Activated CD4-positive, alpha-beta T cell treated with anti-CD3 and anti-CD28 coated beads, Interleukin-2, amount 50 U/mL, for 48 hours (primary cell): Measurements from ENCODE around the gene BAHD1.
"Not testable (repeated sequence)": the region's sequence is repeated elsewhere in the genome, so short reads cannot be mapped to it uniquely, and the experiment has no call there.

Source experiments
- DNase-seq, 2 experiments: peaks; one replicate each; pipeline ENCODE4 v3.0.0-alpha.2; 2020

The BAHD1 gene

GRCh38 chr15:40448354-40448753 is 7.6 kb downstream of the BAHD1 start:
- no peak for DNase-seq

DNA sequence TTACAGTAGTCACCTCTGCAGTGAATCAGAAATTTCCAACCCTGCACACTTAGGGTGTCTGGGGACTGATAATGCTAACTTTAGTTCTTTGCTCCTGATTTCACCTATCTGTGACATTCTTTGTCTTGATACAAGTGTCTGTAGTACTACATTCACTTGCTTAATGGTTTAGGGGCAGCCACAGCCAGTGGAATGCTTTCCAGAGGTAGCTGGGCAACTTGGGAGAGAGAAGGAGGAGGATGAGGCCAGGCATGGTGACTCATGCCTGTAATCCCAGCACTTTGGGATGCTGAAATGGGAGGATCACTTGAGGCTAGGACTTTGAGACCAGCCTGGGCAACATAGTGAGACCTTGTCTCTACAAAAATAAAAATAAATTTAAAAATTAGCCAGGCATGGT is 8.5 kb downstream of the BAHD1 start:
- no peak for DNase-seq

DNA sequence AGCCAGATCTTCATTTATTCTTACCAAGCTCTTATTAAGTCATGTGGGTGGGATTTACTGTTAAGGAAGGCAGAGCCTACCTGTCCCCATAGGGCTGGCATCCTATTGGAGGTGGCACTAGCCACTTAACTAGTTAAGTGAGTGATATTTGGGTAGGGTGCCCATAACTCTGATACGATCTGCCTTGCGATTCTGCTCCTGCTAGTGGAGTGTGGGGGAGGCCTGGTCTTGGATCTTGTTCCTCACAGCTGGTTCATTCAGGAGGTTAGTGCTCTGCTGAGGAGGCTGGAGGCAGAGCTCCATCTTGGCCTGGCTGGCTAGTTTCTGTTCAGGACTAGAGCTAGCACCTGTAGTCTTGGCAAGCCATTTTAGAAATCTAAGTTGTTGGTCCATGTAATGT is 9.3 kb downstream of the BAHD1 start:
- DNase-seq = no peak

- no peak for DNase-seq
These were observed 10.9 kb downstream of the BAHD1 start for GRCh38 chr15:40451527-40452158.

DNA sequence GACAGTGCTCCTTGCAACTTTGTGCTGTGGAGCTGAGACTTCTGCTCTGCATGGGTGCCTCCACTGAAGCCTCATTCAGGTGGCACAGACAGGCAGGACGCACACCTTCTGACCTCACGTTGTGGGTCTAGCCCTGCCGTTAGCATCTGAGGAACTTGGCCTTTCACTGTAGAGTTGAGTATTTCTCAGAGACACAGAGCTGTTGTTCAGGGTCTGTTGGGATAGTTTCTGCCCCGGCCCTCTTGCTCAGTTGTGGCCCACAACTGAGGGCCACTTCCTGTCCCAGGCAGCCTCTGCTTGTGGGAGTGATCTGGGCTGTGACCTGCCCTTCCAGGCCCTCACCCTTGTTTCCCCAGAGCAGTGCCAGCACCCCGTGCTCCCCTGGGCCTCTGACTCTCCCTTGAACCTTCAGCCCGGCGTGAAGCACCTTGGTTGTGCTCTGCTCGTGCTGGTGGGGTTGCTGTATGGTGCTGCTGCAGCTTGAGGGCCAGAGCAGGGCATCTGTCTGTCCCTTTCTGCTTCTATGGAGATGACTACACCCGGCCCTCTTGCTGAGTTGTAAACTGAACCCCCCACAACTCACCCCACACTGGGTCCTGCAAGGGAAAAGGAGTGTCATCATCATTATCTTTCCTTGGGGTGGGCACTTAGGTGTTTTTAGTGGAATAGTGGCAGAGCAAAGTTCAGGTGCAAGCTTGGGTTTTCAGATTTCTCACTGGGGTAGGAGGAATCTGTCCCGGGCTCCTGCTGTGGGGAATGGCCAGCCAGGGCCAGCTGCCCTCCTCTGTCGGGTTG is 11.7 kb downstream of the BAHD1 start:
- no peak for DNase-seq

DNA sequence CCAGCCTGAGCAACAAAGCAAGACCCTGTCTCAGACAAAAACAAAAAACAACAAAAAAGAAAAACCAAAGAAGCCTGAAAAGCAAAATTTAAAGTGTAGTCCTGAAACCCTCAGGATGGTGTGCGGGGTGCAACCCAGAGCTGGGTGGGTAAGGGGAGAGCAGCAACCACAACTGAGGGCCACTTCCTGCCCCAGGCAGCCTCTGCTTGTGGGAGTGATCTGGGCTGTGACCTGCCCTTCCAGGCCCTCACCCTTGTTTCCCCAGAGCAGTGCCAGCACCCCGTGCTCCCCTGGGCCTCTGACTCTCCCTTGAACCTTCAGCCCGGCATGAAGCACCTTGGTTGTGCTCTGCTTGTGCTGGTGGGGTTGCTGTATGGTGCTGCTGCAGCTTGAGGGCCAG is 13.2 kb downstream of the BAHD1 start:
- not testable (repeated sequence) for DNase-seq

GRCh38 chr15:40454904-40455391 is 14.2 kb downstream of the BAHD1 start:
- no peak for DNase-seq

DNA sequence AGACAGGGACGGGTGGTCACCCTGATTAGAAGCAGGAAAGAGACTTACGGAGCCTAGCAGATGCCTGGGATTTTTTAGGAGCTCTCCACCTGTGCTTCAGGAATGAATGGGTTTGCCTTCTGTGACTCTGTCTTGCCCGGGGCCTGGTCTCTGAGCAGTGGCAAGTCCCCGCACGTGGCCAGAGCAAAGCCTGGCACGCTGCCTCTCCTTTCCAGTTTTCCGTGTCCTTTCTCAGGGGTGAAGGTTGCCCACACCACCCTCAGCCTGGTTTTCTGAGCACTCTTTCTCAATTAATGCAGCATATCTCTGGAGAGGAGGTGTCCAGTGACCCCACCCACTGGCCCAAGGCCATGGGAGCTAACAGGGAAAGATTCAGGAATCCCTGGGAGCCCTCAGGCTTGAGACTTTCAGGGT is 15.6 kb downstream of the BAHD1 start:
- no peak for DNase-seq

- DNase-seq = no peak
These were observed 16.0 kb downstream of the BAHD1 start for GRCh38 chr15:40456738-40457137.

DNA sequence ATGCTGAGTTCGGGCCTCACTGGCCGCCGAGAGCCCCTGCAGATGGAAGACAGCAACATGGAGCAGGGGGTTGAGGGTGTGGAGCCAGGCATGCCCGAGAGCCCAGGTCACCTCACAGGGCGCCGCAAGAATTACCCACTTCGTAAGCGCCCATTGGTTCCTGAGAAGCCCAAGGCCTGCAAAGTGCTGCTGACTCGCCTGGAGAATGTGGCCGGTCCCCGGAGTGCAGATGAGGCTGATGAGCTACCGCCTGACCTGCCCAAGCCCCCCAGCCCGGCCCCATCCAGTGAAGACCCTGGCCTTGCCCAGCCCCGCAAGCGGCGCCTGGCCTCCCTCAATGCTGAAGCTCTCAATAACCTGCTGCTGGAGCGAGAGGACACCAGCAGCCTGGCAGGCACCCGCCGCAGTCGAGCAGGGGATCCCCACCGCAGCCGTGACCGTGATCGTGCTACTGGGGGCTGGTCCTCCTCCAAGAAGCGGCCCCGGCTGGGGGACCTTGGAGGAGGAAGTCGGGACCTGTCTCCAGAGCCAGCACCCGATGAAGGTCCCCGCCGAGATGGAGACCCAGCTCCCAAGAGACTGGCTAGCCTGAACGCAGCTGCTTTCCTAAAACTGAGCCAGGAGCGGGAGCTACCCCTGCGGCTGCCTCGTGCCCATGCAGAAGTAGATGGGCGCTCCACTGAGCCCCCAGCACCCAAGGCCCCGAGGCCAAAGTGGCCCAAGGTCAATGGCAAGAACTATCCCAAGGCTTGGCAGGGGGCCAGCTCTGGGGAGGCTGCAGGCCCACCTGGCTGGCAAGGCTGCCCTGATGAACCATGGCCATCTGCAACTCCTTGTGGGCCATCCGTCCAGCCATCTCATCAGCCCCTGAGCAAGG is 18.0 kb downstream of the BAHD1 start:
- no peak for DNase-seq

GRCh38 chr15:40459391-40460015 is 18.8 kb downstream of the BAHD1 start:
- no peak for DNase-seq

GRCh38 chr15:40460404-40460803 is 19.7 kb downstream of the BAHD1 start:
- DNase-seq = no peak

DNA sequence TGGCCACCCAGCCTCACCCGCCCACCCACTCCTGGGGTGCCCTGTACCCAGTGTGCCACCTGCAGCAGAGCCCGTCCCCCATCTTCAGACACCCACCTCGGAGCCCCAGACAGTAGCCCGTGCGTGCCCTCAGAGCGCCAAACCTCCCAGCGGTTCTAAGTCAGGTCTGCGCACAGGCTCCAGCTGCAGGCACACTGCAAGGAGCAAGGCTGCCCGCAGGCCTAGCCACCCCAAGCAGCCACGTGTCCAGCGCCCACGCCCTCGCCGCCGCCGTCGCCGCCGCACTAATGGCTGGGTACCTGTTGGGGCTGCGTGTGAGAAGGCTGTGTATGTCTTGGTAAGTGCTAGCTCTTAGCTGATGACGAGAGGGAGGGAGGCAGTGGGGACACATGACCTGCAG is 21.2 kb downstream of the BAHD1 start:
- DNase-seq = no peak

DNA sequence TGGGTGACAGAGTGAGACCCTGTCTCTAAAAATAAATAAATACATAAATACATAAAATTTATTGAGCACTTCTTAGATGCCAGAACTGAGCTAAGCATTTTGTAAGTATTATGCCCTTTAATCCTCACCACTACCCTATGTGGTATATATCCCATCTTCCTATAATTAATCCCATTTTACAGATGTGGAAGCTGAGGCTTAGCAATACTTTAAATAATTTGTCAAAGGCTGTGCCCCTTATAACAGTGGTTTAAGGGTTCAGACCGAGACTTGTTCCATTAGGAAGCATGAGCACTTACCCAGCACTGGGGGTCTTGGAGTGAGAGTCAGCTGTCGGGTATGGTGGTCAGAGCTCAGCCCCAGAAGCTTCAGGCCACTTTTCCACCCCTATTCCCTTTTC is 22.5 kb downstream of the BAHD1 start:
- no peak for DNase-seq

DNA sequence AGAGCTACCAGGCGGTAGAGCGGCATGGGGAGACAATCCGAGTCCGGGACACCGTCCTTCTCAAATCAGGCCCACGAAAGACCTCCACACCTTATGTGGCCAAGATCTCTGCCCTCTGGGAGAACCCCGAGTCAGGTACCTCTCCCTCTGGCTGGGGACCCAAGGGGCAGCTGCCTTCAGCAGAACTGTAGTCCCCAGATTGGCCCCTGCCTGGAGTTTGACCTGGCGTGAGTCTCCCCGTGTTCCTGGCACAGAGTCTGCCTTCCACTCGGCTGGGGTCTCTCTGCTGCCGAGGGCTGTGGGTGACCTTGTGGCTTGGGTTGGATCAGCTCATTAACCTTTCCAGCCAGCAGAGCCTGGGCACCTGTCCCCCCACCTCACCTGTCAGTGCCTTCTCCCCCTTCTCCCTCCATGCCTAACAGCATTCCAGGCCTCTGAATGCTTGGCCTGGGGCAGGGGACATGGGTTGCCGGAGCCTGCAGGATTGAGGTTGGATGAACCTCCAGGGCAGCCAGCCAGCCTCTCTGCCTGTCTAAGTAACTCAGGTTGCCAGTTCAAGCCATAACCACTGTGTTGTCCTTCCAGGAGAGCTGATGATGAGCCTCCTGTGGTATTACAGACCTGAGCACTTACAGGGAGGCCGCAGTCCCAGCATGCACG is 23.3 kb downstream of the BAHD1 start:
- DNase-seq = no peak

- DNase-seq = no peak
These were observed 23.9 kb downstream of the BAHD1 start for GRCh38 chr15:40464595-40465185.

GRCh38 chr15:40465939-40466338 is 25.2 kb downstream of the BAHD1 start:
- DNase-seq = no peak

DNA sequence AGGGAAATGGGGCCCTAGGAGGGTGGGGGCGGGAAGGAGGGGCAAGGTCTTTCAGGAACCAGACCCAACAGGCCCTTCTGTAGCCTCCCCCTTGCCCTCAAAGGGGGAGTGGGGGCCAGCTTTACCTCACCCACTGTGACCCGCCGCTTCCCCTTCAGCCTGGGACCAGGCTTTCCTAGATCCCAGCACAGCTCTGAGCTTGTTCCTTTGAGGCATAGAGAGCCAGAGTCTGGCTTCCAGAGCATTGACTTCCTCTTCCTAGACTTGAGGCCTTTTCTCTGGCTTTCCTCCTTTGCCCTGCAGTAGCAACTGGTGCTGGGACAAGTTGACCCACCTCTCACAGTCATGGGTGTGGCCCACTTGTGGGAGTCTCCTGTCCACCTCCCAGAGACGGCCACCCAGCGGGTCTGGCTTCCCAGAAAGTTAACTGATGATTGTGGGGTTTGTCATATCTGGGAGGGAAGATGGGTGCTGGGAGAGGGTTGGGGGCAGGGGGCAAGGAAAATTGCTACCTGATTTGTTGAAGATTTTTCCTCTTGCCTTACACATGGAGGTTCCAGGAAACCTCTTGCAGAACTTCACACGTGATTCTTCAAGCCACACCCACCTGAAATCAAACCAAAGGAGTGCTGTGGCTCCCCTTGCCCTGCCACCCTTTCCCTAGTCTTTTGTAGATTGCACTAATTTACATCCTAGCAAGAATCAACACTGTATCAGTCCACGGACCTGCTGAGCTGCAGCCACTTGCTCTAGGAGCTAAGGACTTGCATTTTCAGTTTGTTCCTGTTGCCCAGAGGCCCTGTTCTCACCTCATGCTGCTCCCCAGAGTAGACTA is 25.9 kb downstream of the BAHD1 start:
- DNase-seq = no peak

GRCh38 chr15:40467261-40467615 is 26.5 kb downstream of the BAHD1 start:
- DNase-seq = no peak

DNA sequence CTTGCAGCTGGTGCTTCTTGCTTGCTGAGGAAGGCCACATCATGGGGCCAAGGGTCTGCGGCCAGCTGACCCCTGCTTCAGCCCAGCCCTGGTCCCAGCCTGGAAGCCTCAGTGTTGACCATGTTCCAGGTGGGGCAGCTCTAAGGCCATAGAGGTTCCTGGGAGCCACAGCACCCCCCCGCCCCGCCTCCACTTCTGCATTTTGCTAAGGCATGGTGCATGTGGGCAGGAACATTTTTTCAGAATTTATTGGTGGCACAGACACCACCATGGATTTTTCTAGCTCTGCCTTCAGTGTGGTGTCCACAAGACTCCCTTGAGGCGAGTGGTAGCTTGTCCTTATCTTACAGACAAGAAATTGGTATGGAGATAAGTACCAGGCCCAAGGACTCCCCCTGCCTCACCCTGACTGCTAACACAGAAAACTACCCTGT is 28.2 kb downstream of the BAHD1 start:
- no peak for DNase-seq

- no peak for DNase-seq
These were observed 29.1 kb downstream of the BAHD1 start for GRCh38 chr15:40469776-40470390.
